D341Med (cell line): ENCODE data around the gene SLC43A1.
A peak's percentile ranks its signal among the peaks of the same experiment; 100 is the strongest.

Experiments
- DNase-seq: peaks from one replicate; pipeline ENCODE4 v3.0.0; 2012; ENCODE audit warnings: low spot score

The SLC43A1 gene

DNA sequence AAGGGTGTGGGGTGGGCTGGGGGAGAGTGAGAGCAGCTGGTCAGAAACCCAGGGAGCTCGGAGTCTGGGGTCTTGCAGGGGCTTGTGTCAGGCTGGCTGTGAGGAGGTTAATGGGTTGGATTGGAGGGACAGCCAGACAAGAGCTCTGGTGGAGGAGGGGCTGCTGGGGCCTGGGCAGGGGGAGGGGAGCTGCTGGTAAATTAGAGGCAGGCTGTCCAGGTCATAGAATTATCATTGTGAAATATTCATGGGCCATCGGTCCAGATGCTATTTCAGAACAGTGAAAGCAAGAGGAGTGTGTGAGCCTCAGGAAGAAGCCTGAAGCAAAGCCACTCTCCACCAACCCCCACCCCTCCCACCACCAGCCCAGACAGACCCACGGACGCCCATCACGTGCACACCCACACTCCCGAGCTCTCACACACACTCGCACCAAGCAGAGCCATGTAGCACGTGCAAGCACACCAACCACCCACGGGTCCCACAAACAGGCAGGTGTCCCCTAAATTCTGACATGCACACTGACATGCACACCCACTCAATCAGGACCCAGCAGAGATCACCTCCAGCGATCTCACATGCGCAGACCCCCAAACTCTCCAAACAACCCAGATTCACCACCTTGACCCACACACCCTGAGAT is 36.4 kb downstream of the SLC43A1 start:
- no peak for DNase-seq

DNA sequence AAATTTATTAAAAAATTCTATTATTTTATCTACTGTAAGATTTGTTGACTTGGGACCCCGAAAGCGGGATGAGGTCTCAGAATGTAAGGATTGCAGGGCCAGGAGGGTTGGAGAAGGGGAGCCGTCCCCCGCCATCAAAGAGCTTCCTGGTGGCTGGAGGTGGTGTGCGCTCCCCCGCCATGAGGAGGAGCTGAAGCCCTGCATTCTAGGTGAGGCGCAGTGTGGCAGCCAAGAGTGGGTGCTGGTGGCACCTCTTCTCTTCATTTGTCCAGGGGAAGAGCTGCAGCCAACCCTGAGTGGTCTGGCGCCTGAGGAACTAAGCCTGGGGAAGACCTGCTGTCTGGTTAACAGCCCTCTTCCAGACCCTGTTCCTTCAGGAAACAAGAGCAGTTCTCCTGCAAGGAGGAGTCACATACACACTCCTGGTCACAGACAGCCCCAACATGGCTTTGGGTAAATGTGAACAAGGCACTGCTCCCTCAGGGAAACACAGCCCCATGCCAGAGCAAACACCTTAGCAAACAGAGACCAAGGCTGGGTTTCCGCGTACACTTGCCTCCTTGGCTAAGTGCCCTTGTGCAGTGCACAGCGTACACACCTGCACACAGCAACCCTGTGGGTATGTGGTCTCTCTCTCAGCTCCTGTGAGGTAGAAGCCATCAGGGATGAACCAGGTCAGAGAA is 37.9 kb downstream of the SLC43A1 start:
- no peak for DNase-seq

DNA sequence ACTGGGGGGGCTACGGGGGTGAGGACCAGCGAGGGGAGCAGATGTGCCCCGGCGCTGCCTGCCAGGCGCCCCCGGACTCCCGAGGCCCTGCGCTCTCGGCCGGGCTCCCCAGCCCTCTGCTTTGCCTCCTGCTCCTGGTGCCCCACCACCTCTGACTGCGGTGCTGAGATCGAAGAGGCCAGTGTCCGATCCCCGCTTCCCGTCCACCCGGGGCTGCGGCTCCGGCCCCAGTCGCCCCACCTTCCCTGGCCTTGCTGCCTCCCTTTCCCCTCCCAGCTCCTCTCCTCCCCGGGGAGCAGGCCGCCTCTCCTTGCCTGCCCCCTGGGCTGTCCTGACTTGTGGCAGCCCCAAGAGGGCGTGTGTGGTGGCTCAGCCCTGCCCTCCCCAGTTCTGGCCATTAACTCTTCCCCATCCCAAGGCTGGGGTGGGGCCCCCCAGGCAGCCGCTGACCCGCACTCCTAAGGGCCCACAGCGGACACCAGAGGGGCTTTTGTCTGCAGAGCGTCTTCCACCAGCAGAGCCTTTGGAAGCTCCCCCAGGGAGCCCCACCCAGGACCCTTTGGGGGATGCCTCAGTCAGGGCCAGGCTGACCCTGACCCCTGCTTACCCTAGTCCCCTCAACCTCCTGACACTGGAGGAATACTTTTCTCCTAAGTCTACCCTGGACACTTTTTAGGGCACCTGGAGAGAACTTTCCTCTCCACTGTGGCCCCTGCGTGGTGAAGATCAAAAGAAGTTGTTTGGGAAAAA is 38.6 kb downstream of the SLC43A1 start:
- DNase-seq, result no peak

DNA sequence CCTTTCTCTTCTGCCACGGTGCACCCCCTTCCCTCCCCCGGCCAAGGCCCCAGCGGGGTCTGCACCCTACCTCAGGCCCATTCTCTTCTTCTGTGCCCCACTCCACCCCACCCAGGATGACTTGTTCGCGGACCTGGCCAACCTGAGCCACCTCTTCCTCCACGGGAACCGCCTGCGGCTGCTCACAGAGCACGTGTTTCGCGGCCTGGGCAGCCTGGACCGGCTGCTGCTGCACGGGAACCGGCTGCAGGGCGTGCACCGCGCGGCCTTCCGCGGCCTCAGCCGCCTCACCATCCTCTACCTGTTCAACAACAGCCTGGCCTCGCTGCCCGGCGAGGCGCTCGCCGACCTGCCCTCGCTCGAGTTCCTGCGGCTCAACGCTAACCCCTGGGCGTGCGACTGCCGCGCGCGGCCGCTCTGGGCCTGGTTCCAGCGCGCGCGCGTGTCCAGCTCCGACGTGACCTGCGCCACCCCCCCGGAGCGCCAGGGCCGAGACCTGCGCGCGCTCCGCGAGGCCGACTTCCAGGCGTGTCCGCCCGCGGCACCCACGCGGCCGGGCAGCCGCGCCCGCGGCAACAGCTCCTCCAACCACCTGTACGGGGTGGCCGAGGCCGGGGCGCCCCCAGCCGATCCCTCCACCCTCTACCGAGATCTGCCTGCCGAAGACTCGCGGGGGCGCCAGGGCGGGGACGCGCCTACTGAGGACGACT is 39.3 kb downstream of the SLC43A1 start:
- no peak for DNase-seq

DNA sequence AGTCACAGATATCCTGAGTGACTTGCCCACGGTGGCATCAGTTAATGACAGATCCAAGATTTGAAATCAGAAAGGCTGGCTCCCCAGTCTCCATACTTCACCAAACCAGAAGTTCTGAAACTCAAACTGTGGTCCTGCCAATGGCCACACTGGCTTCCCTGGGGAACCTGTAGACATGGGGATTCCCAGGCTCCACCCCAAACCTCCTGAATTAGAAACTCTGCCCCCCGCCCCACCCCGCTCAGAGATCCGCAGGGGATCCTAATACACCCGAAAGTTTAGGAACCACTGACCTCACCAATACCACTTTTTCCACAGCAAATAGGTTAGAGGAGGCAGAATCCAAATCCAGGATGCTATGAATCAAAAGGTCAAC is 39.8 kb downstream of the SLC43A1 start:
- DNase-seq, result no peak

DNA sequence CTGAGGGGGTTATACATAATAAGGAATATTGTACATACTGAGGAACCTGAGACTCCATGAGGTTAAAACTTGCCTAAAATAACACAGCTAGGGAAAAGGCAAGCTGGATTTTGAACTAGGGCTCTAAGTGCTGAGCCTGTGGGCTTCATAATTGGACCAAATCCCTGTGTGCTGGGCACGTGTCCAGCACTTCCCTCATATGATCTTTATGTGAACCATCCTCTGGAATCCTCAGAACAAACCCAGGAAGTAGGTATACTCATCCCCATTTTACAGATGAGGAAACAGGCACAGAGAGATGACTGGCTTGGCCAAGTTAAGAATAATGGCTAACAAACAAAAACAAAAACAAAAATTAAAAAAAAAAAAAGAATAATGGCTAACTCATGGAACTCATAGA is 40.3 kb downstream of the SLC43A1 start:
- DNase-seq, result no peak

DNA sequence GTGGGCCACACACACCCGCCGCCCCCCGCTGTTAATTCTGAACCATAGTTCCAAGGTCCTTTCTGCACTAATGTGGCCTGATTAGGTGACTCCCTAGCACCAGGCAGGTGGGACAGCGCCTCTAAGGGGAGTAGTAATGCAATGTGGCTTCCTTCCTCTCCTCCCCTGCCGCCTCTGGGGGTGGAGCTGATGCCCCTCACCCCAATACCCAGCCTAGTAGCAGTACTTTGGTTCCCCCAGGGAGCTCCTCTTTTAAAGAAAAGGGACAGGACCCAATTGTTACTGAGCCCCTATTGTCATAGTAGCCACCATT is 40.7 kb downstream of the SLC43A1 start:
- DNase-seq, result no peak

DNA sequence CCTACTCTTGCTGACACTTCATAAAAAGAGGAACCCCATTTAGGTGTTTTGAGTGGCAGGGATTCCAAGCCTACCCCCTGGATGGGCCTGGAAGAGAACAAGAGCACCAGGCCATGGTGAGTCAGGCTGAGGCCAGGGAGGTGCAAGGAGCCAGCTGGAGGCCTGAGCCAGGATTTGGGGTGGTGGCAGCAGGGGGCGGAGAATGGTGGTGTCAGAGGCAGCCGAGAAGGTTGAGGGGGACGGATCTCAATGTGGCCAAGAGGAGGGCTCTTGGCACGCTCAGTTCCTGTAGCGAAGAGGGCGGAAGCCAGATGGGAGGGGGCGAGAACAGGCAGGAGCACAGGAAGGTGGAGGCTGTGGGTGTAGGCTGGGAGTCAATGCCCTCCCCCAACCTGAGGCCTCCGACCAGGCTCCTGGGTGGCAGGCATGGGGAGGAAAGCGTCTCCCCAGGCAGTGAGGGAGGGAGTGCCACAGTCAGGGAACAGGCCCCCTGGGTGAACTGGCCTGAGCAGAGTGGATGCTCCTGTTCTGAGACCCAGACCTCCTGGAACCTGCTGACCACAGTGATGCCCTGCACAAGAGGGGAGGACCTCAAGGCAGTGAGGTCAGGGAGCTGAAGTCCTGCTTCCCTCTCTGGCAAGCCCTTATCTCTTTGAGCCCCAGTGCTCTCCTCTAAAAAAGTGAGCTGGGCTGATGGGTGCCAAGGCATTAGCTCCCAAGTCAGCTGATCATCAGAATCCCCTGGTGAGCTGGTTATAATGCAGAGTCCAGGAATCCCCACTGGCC is 41.3 kb downstream of the SLC43A1 start:
- DNase-seq, result no peak

DNA sequence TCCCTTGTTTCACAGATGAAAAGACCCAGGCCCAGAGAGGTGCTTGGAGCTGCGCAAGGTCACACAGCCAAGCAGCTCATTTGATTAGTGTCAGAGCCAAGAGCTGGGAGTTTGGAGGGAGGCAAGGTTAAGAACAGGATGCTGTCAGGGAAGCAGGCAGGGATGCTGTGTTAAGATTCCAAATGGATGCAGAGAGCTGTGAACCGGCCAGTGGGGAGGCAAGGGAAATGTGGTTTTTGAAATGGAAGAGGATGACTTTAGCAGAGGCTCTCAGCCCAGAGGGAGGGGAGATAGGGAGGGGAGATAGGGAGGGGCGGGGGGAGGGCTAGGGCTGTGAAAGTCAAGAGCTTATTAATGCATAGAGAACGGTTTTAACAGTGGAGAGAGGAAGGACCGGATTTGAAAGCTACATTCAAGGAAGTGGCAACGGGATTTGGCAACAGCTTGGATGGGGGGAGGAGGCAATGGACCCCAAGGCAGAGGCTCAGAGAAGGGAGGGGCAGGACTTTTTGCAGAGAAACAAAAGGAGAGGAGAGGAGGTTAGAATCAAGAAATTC is 42.1 kb downstream of the SLC43A1 start:
- no peak for DNase-seq

DNA sequence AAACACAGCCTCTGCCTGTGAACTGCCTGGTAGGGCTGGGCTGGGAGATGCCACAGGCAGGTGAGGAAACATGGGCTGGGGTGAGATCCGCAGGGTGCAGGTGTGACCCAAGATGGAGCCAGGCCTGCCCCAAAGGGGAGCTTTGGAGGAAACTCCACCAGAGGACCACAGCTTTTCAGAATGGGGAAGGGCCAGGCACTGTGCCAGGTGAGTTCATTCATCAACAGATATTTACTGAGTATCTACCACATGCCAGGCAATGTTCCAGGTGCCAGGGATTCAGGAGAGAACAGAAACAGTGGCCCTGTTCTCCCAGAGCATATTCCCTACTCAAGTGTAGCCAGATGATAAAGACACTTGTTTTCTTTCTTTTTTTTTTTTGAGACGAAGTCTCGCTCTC is 44.0 kb downstream of the SLC43A1 start:
- no peak for DNase-seq

DNA sequence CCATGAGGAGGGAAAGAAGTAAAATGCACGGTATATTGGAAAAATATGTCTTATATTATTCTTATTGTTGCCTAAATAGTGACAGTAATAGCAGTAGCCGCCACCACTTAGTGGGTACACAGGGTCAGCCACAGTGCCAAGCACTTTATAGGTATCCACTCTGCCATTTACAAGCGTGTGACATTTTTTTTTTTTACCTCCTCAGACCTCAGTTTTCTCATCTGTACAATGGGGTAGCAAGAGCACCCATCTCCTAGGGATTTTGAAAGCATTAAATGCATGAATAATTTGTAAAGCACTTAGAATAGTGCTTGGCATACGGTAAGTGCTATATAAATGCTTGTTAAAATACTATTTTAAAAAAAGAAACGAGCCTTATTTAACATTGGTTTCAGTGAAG is 46.2 kb downstream of the SLC43A1 start:
- DNase-seq, result no peak

DNA sequence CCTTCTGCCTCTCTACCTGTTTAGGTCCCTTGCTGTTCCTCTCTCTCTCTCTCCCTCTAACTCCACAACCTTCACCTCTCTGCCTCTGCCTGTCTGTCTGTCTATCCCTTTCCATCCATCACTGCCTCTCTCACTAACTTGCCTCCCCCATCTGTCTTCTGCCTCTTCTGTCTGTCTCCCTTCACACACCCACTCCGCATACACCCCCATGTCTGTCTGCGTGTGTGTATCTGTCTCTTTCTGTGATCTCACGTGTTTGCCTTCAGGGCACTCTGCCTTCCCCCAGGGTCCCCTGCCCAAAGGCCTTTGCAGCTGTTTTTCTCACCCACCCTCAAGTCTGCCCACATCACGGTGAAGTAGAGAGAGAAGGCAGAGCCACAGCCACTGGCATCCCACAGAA is 47.2 kb downstream of the SLC43A1 start:
- no peak for DNase-seq

DNA sequence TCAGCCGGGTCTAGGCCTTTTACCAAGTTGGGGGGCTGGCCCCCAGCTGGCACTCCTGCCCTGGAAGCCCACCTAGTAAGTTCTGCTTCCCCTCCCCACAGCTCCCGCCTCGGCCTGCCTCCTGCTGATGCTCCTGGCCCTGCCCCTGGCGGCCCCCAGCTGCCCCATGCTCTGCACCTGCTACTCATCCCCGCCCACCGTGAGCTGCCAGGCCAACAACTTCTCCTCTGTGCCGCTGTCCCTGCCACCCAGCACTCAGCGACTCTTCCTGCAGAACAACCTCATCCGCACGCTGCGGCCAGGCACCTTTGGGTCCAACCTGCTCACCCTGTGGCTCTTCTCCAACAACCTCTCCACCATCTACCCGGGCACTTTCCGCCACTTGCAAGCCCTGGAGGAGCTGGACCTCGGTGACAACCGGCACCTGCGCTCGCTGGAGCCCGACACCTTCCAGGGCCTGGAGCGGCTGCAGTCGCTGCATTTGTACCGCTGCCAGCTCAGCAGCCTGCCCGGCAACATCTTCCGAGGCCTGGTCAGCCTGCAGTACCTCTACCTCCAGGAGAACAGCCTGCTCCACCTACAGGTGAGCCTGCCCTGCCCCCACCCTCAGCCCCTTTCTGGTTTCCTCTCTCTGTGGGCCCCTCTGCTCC is 47.9 kb downstream of the SLC43A1 start:
- no peak for DNase-seq

DNA sequence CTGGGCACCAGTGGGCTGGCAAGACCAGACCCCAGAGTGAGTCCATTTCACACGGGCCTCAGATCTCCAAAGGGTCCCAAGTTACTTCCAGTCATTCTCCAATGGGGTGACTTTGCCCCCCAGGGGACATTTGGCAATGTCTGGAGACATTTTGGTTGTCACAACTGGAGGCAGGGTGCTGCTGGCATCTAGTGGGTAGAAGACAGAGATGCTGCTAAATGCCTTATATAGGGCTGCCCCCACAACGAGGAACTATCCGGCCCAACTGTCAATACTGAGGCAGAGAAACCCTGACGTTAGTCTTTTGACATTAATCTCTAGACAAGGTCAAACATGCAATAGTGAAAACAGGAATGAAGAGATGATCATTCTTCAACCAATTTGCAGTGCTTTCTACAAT is 48.8 kb downstream of the SLC43A1 start:
- DNase-seq, result no peak

DNA sequence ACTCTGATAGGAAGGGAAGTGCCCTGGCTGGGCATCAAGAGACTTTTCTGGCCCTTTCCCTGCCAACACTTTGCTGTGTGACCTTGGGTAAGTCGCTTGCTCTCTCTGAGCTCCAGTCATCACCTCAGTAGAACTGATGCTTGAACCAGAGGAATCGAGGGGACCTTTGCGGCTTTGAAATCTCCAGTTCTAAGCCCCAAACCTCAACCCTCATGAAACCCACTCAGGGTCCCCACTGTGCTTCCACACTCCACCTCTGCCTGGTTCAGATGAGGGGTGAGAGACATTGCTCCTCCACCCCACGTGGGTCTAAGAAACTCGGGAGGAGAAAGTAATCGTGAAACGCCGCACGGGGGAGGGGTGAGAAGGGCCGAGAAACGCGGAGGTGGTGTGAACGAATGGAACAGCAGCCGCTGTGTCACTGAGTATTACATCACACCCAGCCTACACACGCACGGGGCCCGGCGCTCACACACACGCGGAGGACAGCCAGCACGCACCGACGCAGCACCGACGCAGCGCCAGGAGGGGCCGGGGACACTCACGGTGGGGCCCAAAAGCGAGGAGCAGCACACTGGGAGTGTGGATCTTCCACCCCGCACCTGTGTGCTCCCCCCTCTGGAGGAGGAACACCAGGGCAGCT is 50.8 kb downstream of the SLC43A1 start:
- no peak for DNase-seq

DNA sequence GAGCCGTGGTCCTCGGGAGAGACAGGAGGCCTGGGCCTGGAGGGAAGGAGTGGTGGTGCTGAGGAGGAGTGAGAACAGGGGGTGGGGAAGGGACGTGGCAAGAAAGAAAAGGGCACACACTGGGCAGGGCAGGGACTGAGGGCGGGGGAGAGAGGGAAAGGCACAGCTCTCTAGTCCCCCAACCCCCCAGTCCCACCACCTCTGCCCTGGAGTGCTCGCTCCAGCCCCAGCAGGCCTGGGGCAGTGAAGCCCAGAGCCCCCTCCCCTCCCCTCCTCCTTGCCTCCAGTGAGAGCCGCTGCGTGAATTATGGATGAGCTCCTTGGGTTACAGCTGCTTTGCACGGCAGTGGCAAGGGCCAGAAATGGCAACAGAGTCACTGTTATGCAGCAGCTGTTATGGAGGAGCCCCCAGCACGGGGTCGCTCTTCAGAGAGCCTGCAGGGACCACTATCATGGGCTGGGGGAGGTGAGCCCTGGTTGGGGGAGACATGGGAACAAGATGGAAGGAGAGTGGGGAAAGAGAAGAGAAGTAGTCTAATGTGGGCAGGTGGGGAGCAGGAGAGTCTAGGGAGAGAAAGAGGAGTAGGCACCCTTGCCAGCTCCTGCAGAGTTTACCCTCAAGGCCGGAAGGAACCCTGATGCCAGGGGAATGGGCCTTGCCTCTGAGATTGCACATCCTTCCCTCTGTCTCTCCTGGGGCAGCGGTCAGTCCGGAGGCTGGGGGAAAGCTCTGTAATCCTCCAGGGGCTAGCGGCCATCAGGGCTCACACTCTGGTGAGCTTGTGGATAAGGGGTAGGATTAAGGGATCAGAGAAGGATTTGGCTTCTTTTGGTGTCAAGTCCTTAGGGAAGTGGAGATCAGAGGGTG is 51.6 kb downstream of the SLC43A1 start:
- DNase-seq, result peak; percentile 62

DNA sequence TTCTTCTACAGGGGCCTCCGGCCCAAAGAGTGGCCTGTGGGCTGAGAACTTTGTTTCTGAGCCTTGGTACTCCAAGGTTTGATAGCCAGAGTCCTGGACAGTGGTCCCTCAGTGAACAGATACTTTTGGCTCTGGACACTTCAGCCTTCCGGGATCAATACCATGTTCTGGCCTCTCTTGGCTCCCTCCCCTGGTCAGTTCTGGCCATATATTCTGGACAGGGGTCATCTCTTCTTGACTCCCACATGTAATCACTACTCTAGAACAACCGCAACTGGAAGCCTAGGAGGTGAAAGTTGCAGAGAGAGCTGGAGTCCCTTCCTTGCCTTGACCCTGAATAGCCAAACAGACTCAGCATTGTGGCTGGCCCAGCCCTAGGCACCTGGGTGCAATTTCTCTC is 52.9 kb downstream of the SLC43A1 start:
- no peak for DNase-seq

DNA sequence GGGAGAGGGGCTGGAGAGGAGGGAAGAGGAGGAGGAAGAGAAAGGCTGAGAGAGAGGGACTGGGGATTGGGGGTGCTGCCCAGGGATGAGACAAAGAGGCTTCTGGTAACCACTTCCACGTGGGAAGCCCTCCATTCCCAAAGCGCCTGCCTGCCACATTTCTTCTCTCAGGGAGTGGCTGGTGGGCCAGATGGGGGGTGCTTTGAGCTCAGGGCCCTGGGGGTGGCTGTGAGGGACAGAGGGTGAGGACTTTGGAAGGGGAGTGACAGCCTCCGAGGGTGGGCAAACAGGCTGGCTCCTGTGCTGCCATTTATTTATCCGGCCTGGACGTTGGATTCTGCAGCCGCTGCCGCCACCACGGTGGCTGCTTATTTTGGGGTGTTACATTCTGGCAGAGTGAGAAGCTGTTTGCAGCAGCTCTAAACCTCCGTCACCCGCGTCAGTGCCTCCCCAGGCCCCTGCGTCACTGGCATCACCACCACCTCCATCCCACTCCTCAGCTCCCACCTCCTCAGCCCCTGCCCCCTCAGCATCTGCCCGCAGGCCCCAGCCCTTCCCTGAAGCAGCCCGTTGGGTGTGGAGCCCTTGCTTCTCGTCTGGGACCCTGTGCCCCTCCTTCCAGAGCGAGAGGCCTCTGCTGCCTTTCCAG is 53.5 kb downstream of the SLC43A1 start:
- DNase-seq, result no peak
